ENCODE results near the gene CHRNA3. TPM values are rescaled to one million over a fixed set of nuclear protein-coding genes. Genes with fewer than 3 reads are reported as not detected.

CHRNA3 gene
- polyA plus RNA-seq, 1 donor from 2014 or later, result 2.4 TPM

DNA sequence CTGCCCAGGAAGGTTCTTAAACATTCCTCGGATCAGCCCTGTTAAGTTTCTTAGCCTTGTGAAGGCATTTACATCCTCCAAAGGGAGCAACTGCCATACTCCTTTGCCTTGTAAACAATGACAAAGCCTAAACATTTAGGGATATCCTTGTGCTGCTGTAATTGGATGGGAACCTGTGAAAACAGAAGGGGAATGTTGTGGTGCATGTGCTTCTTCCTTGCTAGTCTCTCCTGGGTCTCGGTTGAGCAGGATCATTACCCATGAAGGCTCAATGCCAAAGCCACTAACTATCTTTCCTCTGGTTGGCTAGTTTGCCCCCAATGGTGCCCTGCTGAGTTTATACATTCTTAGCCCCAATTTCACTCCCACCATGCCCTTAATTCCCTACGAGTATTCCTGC, 17.3 kb downstream of the CHRNA3 start:
- H3K27me3 ChIP-seq (ENCODE audit: insufficient read depth, low read depth, low read length), result no peaks in the 10 kb centered on the region
- H3F3A ChIP-seq (ENCODE audit: insufficient read depth, low read length, poor library complexity, severe bottlenecking), result no peaks in the 10 kb centered on the region
- H2AFZ ChIP-seq (ENCODE audit: low read depth, low read length), result no peak overlapping the region
- TF ChIP-seq SMC3 (conservative IDR thresholded peaks at IDR 0.05; ENCODE audit: poor library complexity), result no peak
- no peak for TF ChIP-seq POLR2AphosphoS5 (IDR thresholded peaks at IDR 0.05)
- no peak for TF ChIP-seq RAD21 (conservative IDR thresholded peaks at IDR 0.05)
- TF ChIP-seq TAF1 (IDR thresholded peaks at IDR 0.05; ENCODE audit: low read depth), result no peak
- TF ChIP-seq, protein P1, sequence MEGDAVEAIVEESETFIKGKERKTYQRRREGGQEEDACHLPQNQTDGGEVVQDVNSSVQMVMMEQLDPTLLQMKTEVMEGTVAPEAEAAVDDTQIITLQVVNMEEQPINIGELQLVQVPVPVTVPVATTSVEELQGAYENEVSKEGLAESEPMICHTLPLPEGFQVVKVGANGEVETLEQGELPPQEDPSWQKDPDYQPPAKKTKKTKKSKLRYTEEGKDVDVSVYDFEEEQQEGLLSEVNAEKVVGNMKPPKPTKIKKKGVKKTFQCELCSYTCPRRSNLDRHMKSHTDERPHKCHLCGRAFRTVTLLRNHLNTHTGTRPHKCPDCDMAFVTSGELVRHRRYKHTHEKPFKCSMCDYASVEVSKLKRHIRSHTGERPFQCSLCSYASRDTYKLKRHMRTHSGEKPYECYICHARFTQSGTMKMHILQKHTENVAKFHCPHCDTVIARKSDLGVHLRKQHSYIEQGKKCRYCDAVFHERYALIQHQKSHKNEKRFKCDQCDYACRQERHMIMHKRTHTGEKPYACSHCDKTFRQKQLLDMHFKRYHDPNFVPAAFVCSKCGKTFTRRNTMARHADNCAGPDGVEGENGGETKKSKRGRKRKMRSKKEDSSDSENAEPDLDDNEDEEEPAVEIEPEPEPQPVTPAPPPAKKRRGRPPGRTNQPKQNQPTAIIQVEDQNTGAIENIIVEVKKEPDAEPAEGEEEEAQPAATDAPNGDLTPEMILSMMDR (IDR thresholded peaks at IDR 0.05; ENCODE audit: poor library complexity, severe bottlenecking), result no peak
- TF ChIP-seq, protein P2, sequence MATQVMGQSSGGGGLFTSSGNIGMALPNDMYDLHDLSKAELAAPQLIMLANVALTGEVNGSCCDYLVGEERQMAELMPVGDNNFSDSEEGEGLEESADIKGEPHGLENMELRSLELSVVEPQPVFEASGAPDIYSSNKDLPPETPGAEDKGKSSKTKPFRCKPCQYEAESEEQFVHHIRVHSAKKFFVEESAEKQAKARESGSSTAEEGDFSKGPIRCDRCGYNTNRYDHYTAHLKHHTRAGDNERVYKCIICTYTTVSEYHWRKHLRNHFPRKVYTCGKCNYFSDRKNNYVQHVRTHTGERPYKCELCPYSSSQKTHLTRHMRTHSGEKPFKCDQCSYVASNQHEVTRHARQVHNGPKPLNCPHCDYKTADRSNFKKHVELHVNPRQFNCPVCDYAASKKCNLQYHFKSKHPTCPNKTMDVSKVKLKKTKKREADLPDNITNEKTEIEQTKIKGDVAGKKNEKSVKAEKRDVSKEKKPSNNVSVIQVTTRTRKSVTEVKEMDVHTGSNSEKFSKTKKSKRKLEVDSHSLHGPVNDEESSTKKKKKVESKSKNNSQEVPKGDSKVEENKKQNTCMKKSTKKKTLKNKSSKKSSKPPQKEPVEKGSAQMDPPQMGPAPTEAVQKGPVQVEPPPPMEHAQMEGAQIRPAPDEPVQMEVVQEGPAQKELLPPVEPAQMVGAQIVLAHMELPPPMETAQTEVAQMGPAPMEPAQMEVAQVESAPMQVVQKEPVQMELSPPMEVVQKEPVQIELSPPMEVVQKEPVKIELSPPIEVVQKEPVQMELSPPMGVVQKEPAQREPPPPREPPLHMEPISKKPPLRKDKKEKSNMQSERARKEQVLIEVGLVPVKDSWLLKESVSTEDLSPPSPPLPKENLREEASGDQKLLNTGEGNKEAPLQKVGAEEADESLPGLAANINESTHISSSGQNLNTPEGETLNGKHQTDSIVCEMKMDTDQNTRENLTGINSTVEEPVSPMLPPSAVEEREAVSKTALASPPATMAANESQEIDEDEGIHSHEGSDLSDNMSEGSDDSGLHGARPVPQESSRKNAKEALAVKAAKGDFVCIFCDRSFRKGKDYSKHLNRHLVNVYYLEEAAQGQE (IDR thresholded peaks at IDR 0.05; ENCODE audit: borderline replicate concordance), result no peak
- TF ChIP-seq EP300 (conservative IDR thresholded peaks at IDR 0.05; ENCODE audit: poor library complexity, severe bottlenecking), result no peak
- TF ChIP-seq EZH2 (IDR thresholded peaks at IDR 0.05; ENCODE audit: borderline replicate concordance, insufficient read depth, low read length, poor library complexity, severe bottlenecking), result no peak
- no peak for TF ChIP-seq MXI1 (conservative IDR thresholded peaks at IDR 0.05; ENCODE audit: poor library complexity, severe bottlenecking)
- no peak overlapping the region for H3K4me2 ChIP-seq (ENCODE audit: low read length)
- no peak overlapping the region for H3K4me3 ChIP-seq (ENCODE audit: low read length)
- no peaks in the 10 kb centered on the region for H3K9me3 ChIP-seq (ENCODE audit: low read length)
- H3K79me2 ChIP-seq (replicated peaks; ENCODE audit: insufficient read depth, low read length), result no peaks in the 10 kb centered on the region
- no peak overlapping the region for H3K9ac ChIP-seq (ENCODE audit: low read length)
- H3K36me3 ChIP-seq (ENCODE audit: insufficient read depth, low read length), result no peaks in the 10 kb centered on the region
- no peak overlapping the region for H3K27ac ChIP-seq (ENCODE audit: low read length)
- H4K20me1 ChIP-seq (ENCODE audit: insufficient read depth), result no peaks in the 10 kb centered on the region
- no peaks in the 10 kb centered on the region for H3K9me2 ChIP-seq (ENCODE audit: insufficient read depth, low read length)

DNA sequence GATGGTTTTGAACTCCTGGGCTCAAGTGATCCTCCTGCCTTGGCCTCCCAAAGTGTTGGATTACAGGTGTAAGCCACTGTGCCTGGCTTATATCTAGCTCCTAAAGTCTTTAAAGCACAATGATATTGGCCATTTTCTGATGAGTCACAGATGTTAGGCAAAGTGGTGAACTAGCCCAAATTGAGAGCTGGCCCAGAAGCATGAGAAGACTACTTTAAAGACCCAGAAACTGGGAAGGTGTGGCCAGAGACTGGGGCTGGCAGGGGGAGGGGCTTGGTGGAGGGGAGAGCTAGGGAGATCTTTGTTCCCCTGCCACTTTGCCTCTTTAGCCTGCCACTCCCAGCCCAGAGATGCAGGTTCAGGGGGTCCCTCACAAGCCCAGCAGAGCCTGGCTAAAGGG, 21.6 kb downstream of the CHRNA3 start:
- Histone ChIP-seq H3K79me2 (replicated peaks; ENCODE audit: insufficient read depth, low read length) (no peaks in the 10 kb centered on the region), H3K27ac (ENCODE audit: low read length) (no peak overlapping the region)
- no peak for TF ChIP-seq POLR2AphosphoS5 (IDR thresholded peaks at IDR 0.05)
- no peak for TF ChIP-seq EZH2 (IDR thresholded peaks at IDR 0.05; ENCODE audit: borderline replicate concordance, insufficient read depth, low read length, poor library complexity, severe bottlenecking)
- TF ChIP-seq SMC3 (conservative IDR thresholded peaks at IDR 0.05; ENCODE audit: poor library complexity), result no peak
- TF ChIP-seq, protein P2 (IDR thresholded peaks at IDR 0.05; ENCODE audit: borderline replicate concordance), result no peak
- no peak for TF ChIP-seq RAD21 (conservative IDR thresholded peaks at IDR 0.05)
- no peak for TF ChIP-seq MXI1 (conservative IDR thresholded peaks at IDR 0.05; ENCODE audit: poor library complexity, severe bottlenecking)
- TF ChIP-seq TAF1 (IDR thresholded peaks at IDR 0.05; ENCODE audit: low read depth), result no peak
- TF ChIP-seq, protein P1 (IDR thresholded peaks at IDR 0.05; ENCODE audit: poor library complexity, severe bottlenecking), result no peak
- TF ChIP-seq EP300 (conservative IDR thresholded peaks at IDR 0.05; ENCODE audit: poor library complexity, severe bottlenecking), result no peak

More for the DNA sequence above, 21.6 kb downstream of the CHRNA3 start:
- H3K9ac ChIP-seq (ENCODE audit: low read length), result no peak overlapping the region
- H3F3A ChIP-seq (ENCODE audit: insufficient read depth, low read length, poor library complexity, severe bottlenecking), result no peaks in the 10 kb centered on the region
- no peaks in the 10 kb centered on the region for H3K27me3 ChIP-seq (ENCODE audit: insufficient read depth, low read depth, low read length)
- H2AFZ ChIP-seq (ENCODE audit: low read depth, low read length), result no peak overlapping the region
- no peak overlapping the region for H3K4me2 ChIP-seq (ENCODE audit: low read length)
- H3K9me2 ChIP-seq (ENCODE audit: insufficient read depth, low read length), result no peaks in the 10 kb centered on the region
- H3K36me3 ChIP-seq (ENCODE audit: insufficient read depth, low read length), result no peaks in the 10 kb centered on the region
- no peaks in the 10 kb centered on the region for H4K20me1 ChIP-seq (ENCODE audit: insufficient read depth)
- H3K4me3 ChIP-seq (ENCODE audit: low read length), result no peak overlapping the region
- H3K9me3 ChIP-seq (ENCODE audit: low read length), result no peaks in the 10 kb centered on the region
